ENCODE measurements around the gene IL4.
"Not testable (repeated sequence)": the region's sequence is repeated elsewhere in the genome, so short reads cannot be mapped to it uniquely, and the experiment has no call there.

IL4 gene

DNA sequence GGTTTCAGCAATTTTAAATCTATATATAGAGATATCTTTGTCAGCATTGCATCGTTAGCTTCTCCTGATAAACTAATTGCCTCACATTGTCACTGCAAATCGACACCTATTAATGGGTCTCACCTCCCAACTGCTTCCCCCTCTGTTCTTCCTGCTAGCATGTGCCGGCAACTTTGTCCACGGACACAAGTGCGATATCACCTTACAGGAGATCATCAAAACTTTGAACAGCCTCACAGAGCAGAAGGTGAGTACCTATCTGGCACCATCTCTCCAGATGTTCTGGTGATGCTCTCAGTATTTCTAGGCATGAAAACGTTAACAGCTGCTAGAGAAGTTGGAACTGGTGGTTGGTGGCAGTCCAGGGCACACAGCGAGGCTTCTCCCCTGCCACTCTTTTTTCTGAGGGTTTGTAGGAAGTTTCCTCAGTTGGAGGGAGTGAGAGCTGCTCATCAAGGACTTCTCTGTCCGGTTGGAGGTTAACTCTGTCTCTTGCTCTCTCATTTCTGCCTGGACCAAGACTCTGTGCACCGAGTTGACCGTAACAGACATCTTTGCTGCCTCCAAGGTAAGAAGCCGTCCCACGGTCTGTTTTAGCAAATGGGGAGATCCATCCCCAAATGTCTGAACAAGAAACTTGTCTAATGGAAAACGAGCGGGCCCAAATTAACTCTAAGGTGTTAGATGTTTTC lies at the start of gene IL4:
TSS of gene IL4 (plus strand) at position 51 of the 692 bp plus-strand sequence. CDS start at position 113, 62 bp downstream.
- TF ChIP-seq CTCF (IDR thresholded peaks at IDR 0.05; ENCODE audit: low read depth, low read length): no peak
- DNase-seq (ENCODE audit: extremely low read depth, low read depth): no peak

DNA sequence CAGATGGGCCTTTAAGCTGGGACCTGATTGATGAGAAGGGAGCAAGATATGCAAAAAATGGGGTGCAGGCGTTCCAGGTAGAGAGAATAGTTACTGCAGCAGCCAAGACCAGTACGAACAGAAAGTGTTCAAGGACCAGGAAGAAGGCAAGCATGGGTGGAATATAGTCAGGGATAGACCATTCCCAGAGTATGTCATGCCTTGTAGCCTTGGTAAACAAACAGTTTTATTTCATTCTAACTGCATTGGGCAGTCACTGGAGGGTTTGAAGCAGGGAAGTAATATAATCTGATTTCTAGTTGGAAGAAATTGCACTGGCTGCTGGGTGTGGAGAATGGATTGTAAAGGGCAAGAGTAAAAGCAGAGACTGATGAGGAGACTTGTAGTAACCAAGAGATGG lies 46.3 kb upstream of the IL4 start:
- TF ChIP-seq CTCF (IDR thresholded peaks at IDR 0.05; ENCODE audit: low read depth, low read length): no peak
- no peak for DNase-seq (ENCODE audit: extremely low read depth, low read depth)

DNA sequence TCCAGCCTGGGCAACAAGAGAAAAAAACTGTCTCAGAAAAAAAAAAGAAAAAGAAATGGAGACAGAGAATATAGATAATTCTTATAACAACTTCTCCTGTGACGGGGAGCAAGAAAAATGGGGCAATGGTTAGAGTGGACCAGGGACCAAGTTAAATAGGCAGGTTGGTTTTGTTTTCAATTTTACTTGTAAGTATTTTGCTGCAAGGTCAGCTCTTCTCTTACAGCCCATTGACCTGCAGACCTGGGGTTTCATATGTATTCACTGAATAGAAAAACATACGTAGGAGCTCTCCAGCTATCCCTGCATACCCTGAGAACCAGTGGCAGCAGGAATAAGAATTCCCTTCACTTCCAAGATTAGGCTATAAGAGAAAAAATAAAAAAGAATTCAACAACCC lies 45.0 kb upstream of the IL4 start:
- no peak for DNase-seq (ENCODE audit: extremely low read depth, low read depth)

DNA sequence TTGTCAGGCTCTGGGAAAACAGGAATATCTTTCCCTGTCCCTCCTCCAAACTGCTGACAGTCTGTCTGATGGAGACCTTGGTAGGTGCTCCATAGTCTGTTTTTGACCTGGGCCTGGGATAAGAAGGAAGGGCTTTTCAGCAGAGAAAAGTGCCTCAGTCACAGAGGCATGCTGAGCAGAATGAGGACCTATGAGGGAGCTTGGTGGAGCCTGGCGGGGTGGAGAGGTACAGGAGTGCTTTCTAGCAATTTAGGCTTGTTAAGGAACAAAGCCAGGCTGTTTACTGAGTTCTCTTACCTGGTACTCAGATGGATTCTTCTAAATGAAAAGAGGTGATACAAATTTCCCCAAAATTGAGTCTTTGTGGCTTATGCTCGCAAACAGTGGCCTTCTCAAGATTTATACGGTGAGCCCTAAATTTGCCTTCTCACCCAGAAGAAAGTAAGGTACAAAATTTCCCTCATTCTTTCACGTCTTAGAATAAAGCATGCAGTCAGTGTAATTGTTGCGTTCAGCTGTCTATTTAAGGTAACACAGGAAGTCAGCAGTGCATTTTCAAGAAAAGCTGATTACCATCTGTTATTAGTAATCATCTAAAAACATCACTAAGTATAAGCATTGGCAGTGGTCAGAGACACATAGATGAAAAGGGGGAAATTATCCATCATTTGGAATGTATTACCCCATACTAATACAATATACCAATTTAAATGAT lies 44.4 kb upstream of the IL4 start:
- DNase-seq (ENCODE audit: extremely low read depth, low read depth): no peak
- no peak for TF ChIP-seq CTCF (IDR thresholded peaks at IDR 0.05; ENCODE audit: low read depth, low read length)

More for the DNA sequence above, 45.0 kb upstream of the IL4 start:
- TF ChIP-seq CTCF (IDR thresholded peaks at IDR 0.05; ENCODE audit: low read depth, low read length): no peak

DNA sequence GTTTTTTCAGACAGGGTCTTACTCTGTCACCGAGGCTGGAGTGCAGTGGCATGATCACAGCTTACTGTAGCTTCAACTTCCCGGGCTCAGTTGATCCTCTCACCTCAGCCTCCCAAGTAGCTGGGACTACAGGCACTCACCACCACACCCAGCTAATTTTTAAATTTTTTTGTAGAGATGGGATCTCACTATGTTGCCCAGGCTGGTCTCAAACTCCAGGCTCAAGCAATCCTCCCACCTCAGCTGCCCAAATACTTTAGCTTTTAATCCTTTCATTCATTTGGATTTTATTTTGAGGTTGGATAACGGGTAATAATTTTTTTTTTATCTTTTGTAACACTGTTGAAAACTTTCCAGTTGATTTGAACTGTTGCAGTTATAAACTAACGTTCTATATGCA lies 40.2 kb upstream of the IL4 start:
- not testable (repeated sequence) for DNase-seq (ENCODE audit: extremely low read depth, low read depth)

GRCh38 chr5:132635873-132636272 lies 37.9 kb upstream of the IL4 start:
- DNase-seq (ENCODE audit: extremely low read depth, low read depth): no peak
- TF ChIP-seq CTCF (IDR thresholded peaks at IDR 0.05; ENCODE audit: low read depth, low read length): no peak

GRCh38 chr5:132637241-132637640 lies 36.5 kb upstream of the IL4 start:
- TF ChIP-seq CTCF (IDR thresholded peaks at IDR 0.05; ENCODE audit: low read depth, low read length): no peak
- no peak for DNase-seq (ENCODE audit: extremely low read depth, low read depth)
